Activated T-cell treated with anti-CD3 and anti-CD28 coated beads for 24 hours (primary cell): Measurements from ENCODE around the gene TJAP1.
A peak's percentile ranks its signal among the peaks of the same experiment; 100 is the strongest.

Source experiments
- DNase-seq: peaks from one replicate; pipeline ENCODE4 v3.0.0-alpha.2; 2020; ENCODE audit warnings: low read depth

Gene TJAP1

GRCh38 chr6:43477235-43478007 lies at the start of gene TJAP1:
Gene TJAP1, plus strand, starts transcription at chr6:43477570. Its CDS starts 21,432 bp downstream, at chr6:43499002.
- peak; percentile 96 for DNase-seq

- DNase-seq = no peak
Observed at GRCh38 chr6:43428112-43428570, 49.2 kb upstream of the TJAP1 start.

- no peak for DNase-seq
Observed at GRCh38 chr6:43428874-43429273, 48.5 kb upstream of the TJAP1 start.

GRCh38 chr6:43432009-43432945 lies 45.1 kb upstream of the TJAP1 start:
- DNase-seq = no peak

- DNase-seq = no peak
Observed at GRCh38 chr6:43433148-43433547, 44.2 kb upstream of the TJAP1 start.

- DNase-seq = no peak
Observed at GRCh38 chr6:43434001-43434840, 43.1 kb upstream of the TJAP1 start.

- DNase-seq = no peak
Observed at GRCh38 chr6:43434943-43435342, 42.4 kb upstream of the TJAP1 start.

- DNase-seq = no peak
Observed at GRCh38 chr6:43435682-43436437, 41.5 kb upstream of the TJAP1 start.

- no peak for DNase-seq
Observed at GRCh38 chr6:43436577-43437282, 40.6 kb upstream of the TJAP1 start.

- no peak for DNase-seq
Observed at GRCh38 chr6:43437700-43438099, 39.7 kb upstream of the TJAP1 start.

GRCh38 chr6:43442935-43443334 lies 34.4 kb upstream of the TJAP1 start:
- no peak for DNase-seq

- no peak for DNase-seq
Observed at GRCh38 chr6:43444036-43444435, 33.3 kb upstream of the TJAP1 start.

GRCh38 chr6:43444582-43444981 lies 32.8 kb upstream of the TJAP1 start:
- no peak for DNase-seq

- DNase-seq = no peak
Observed at GRCh38 chr6:43445576-43445975, 31.8 kb upstream of the TJAP1 start.

- DNase-seq = no peak
Observed at GRCh38 chr6:43447604-43448003, 29.8 kb upstream of the TJAP1 start.

GRCh38 chr6:43448916-43449315 lies 28.5 kb upstream of the TJAP1 start:
- DNase-seq = no peak

- DNase-seq = no peak
Observed at GRCh38 chr6:43450699-43451131, 26.7 kb upstream of the TJAP1 start.

GRCh38 chr6:43451348-43451747 lies 26.0 kb upstream of the TJAP1 start:
- DNase-seq = no peak

GRCh38 chr6:43451939-43452338 lies 25.4 kb upstream of the TJAP1 start:
- no peak for DNase-seq

GRCh38 chr6:43452896-43453295 lies 24.5 kb upstream of the TJAP1 start:
- no peak for DNase-seq

GRCh38 chr6:43453831-43454230 lies 23.5 kb upstream of the TJAP1 start:
- DNase-seq = no peak
